ENCODE results near the gene C3orf85.
"Not testable (repeated sequence)": the region's sequence is repeated elsewhere in the genome, so short reads cannot be mapped to it uniquely, and the experiment has no call there.

C3orf85 gene

DNA sequence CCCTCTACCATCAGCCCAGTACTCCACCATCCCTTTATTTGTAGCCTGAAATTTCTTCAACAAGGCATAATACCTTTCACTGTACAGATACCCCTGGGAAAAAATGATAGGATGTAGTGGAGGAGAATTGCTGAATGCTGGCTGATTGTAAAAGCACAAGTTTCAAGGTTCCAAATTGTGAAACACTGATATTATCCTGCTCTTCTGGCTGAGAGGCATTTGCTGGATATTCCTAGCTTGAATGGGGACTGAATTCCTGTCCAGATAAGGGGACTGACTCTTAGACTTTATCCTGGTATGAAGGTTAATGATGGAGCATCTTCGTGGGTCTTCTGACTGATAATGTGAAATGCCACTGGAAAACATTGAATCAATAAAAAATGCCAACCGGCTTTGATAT is 9.0 kb upstream of the C3orf85 start:
- no peaks in the 10 kb centered on the region for H3K27me3 Mint-ChIP-seq
- DNase-seq, result no peak
- H3K36me3 Mint-ChIP-seq, result no peaks in the 10 kb centered on the region
- no peaks in the 10 kb centered on the region for H3K9me3 Mint-ChIP-seq
- no peak overlapping the region for H3K27ac Mint-ChIP-seq
- H3K4me3 Mint-ChIP-seq, result no peak overlapping the region
- CTCF ChIA-PET, result no interaction called here
- no peaks in the 10 kb centered on the region for H3K4me1 Mint-ChIP-seq

DNA sequence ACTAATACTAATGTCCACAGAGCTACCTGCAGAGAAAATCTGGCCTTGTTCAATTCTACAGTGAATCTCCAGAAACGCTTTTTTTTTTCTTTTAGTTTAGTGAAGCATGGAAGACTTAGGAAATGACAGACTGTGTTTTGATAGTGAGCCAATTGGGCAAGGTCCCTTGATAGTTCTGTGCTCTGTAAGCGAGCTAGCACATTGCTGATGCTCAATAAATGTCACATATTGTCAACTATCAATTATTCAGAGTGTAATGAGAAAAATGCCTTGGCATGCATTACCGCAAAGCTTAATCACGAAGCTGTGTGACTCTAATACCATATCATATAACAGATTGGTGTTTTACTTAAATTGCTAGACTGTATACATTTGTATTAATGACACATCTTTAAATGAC is 5.2 kb upstream of the C3orf85 start:
- no peak overlapping the region for H3K4me3 Mint-ChIP-seq
- DNase-seq, result no peak
- no peaks in the 10 kb centered on the region for H3K4me1 Mint-ChIP-seq
- H3K27ac Mint-ChIP-seq, result no peak overlapping the region
- H3K36me3 Mint-ChIP-seq, result no peaks in the 10 kb centered on the region
- H3K27me3 Mint-ChIP-seq, result no peaks in the 10 kb centered on the region
- CTCF ChIA-PET, result no interaction called here
- no peaks in the 10 kb centered on the region for H3K9me3 Mint-ChIP-seq

- H3K27me3 Mint-ChIP-seq, result no peaks in the 10 kb centered on the region
- H3K27ac Mint-ChIP-seq, result no peak overlapping the region
- no peaks in the 10 kb centered on the region for H3K36me3 Mint-ChIP-seq
- no peaks in the 10 kb centered on the region for H3K9me3 Mint-ChIP-seq
- no peaks in the 10 kb centered on the region for H3K4me1 Mint-ChIP-seq
- H3K4me3 Mint-ChIP-seq, result no peak overlapping the region
- no peak for DNase-seq
- CTCF ChIA-PET, result no interaction called here
These were observed 3.6 kb upstream of the C3orf85 start for GRCh38 chr3:109132801-109133473.

DNA sequence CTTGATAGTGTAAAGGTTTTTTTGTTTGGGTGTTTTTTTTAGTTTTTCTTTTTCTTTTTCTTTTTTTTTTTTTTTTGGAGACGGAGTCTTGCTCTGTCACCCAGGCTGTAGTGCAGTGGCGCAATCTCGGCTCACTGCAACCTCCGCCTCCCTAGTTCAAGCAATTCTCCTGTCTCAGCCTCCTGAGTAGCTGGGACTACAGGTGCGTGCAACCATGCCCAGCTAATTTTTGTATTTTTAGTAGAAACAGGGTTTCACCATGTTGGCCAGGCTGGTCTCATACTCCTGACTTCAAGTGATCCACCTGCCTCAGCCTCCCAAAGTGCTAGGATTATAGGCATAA is 3.1 kb upstream of the C3orf85 start:
- H3K27me3 Mint-ChIP-seq, H3K4me1 Mint-ChIP-seq, CTCF ChIA-PET, H3K4me3 Mint-ChIP-seq, DNase-seq, H3K9me3 Mint-ChIP-seq, H3K36me3 Mint-ChIP-seq, H3K27ac Mint-ChIP-seq: not testable (repeated sequence)

GRCh38 chr3:109137761-109138160 is 1.2 kb downstream of the C3orf85 start:
- Mint-ChIP-seq H3K27me3 (no peaks in the 10 kb centered on the region), H3K4me1 (no peaks in the 10 kb centered on the region), H3K9me3 (no peaks in the 10 kb centered on the region), H3K4me3 (no peak overlapping the region), H3K36me3 (no peaks in the 10 kb centered on the region), H3K27ac (no peak overlapping the region)
- CTCF ChIA-PET, result no interaction called here
- DNase-seq, result no peak

DNA sequence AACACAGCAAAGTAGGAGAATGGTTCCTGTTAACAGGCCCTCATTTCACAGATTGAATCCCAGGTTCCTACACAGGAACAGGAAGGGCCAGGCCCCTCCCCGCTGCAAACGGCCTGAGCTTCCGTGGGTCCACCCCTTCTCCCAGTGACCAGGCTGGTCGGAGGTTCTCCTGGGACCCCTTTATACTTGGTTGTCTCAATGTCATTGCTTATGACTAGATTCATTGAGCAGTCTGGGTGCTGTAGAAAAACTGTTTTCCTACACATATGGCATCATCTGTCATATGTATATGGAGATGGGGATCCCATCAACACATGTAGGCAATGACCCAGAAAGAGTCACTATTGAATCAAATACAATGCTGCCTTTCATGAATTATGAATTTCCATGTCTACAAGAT is 3.8 kb downstream of the C3orf85 start:
- DNase-seq, result no peak
- Mint-ChIP-seq H3K27ac (no peak overlapping the region), H3K27me3 (no peaks in the 10 kb centered on the region), H3K36me3 (no peaks in the 10 kb centered on the region), H3K9me3 (no peaks in the 10 kb centered on the region), H3K4me3 (no peak overlapping the region), H3K4me1 (no peaks in the 10 kb centered on the region)
- CTCF ChIA-PET, result interaction anchor here (0.9 kb wide), 1 partner anchor 23 kb away, joined by 3 read pairs; no protein-coding TSS in a partner anchor

- CTCF ChIA-PET, result no interaction called here
- DNase-seq, result no peak
- H3K27ac Mint-ChIP-seq, result no peak overlapping the region
- H3K4me1 Mint-ChIP-seq, result no peaks in the 10 kb centered on the region
- H3K9me3 Mint-ChIP-seq, result no peaks in the 10 kb centered on the region
- no peaks in the 10 kb centered on the region for H3K36me3 Mint-ChIP-seq
- no peak overlapping the region for H3K4me3 Mint-ChIP-seq
- no peaks in the 10 kb centered on the region for H3K27me3 Mint-ChIP-seq
These were observed 7.1 kb downstream of the C3orf85 start for GRCh38 chr3:109143646-109144045.

- Mint-ChIP-seq H3K27me3 (no peaks in the 10 kb centered on the region), H3K36me3 (no peaks in the 10 kb centered on the region), H3K4me1 (no peaks in the 10 kb centered on the region), H3K27ac (no peak overlapping the region), H3K4me3 (no peak overlapping the region), H3K9me3 (no peaks in the 10 kb centered on the region)
- CTCF ChIA-PET, result no interaction called here
- no peak for DNase-seq
These were observed 12.6 kb downstream of the C3orf85 start for GRCh38 chr3:109149078-109149477.

GRCh38 chr3:109152320-109152719 is 15.8 kb downstream of the C3orf85 start:
- CTCF ChIA-PET, result no interaction called here
- no peak for DNase-seq
- Mint-ChIP-seq H3K27ac (no peak overlapping the region), H3K27me3 (peaks cover 3% of the 10 kb centered on the region), H3K4me3 (no peak overlapping the region), H3K36me3 (no peaks in the 10 kb centered on the region), H3K9me3 (no peaks in the 10 kb centered on the region), H3K4me1 (no peaks in the 10 kb centered on the region)

GRCh38 chr3:109154979-109155378 is 18.5 kb downstream of the C3orf85 start:
- H3K27me3 Mint-ChIP-seq, result peaks cover 3% of the 10 kb centered on the region
- no peaks in the 10 kb centered on the region for H3K4me1 Mint-ChIP-seq
- H3K4me3 Mint-ChIP-seq, result no peak overlapping the region
- no peaks in the 10 kb centered on the region for H3K36me3 Mint-ChIP-seq
- no peaks in the 10 kb centered on the region for H3K9me3 Mint-ChIP-seq
- H3K27ac Mint-ChIP-seq, result no peak overlapping the region
- no peak for DNase-seq
- CTCF ChIA-PET, result no interaction called here

- H3K4me3 Mint-ChIP-seq, result no peak overlapping the region
- no peaks in the 10 kb centered on the region for H3K36me3 Mint-ChIP-seq
- DNase-seq, result no peak
- no peaks in the 10 kb centered on the region for H3K4me1 Mint-ChIP-seq
- H3K27ac Mint-ChIP-seq, result no peak overlapping the region
- CTCF ChIA-PET, result no interaction called here
- H3K27me3 Mint-ChIP-seq, result peaks cover 3% of the 10 kb centered on the region
- no peaks in the 10 kb centered on the region for H3K9me3 Mint-ChIP-seq
These were observed 19.3 kb downstream of the C3orf85 start for GRCh38 chr3:109155828-109156227.

DNA sequence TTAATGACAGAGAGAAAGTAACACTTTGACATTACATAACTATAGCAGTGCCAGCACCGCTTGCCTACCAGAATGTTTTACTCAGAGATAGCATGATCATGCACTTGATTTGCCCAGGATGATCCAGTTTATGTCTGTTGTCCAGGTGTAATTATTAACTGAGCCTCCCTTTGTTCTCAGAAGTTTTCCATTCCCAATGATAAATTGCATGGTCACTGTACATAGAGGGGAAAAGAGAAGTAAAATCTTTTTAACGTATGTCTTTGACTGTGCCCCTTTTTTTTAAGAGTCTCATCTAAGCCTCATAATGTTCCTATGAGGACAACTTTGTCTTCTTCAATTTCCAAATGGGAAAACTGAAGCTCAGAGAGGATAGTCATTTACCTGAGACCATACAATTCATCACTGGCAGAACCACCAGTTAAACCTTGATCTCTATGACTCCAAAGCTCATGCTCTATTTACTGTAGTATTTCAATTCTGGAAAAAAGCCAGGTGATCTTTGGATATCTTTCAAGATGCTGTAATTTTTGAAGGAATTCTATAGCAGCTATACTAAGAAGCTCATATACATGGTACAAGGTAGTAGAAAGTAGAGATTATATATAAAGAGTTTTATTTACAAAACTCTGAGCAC is 25.1 kb downstream of the C3orf85 start:
- Mint-ChIP-seq H3K36me3 (no peaks in the 10 kb centered on the region), H3K27ac (no peak overlapping the region), H3K4me3 (no peak overlapping the region), H3K9me3 (no peaks in the 10 kb centered on the region), H3K4me1 (no peaks in the 10 kb centered on the region), H3K27me3 (peaks cover 3% of the 10 kb centered on the region)
- no peak for DNase-seq
- CTCF ChIA-PET, result no interaction called here

- H3K9me3 Mint-ChIP-seq, result no peaks in the 10 kb centered on the region
- H3K27me3 Mint-ChIP-seq, result no peaks in the 10 kb centered on the region
- CTCF ChIA-PET, result no interaction called here
- no peaks in the 10 kb centered on the region for H3K4me1 Mint-ChIP-seq
- no peak for DNase-seq
- H3K27ac Mint-ChIP-seq, result no peak overlapping the region
- no peaks in the 10 kb centered on the region for H3K36me3 Mint-ChIP-seq
- no peak overlapping the region for H3K4me3 Mint-ChIP-seq
These were observed 29.4 kb downstream of the C3orf85 start for GRCh38 chr3:109165905-109166304.

GRCh38 chr3:109171479-109171878 is 35.0 kb downstream of the C3orf85 start:
- Mint-ChIP-seq H3K4me1 (no peaks in the 10 kb centered on the region), H3K27ac (no peak overlapping the region), H3K36me3 (no peaks in the 10 kb centered on the region), H3K27me3 (no peaks in the 10 kb centered on the region), H3K4me3 (no peak overlapping the region), H3K9me3 (no peaks in the 10 kb centered on the region)
- no peak for DNase-seq
- CTCF ChIA-PET, result no interaction called here

- CTCF ChIA-PET, result interaction anchor here (0.7 kb wide), 1 partner anchor 688 kb away, joined by 4 read pairs; no protein-coding TSS in a partner anchor
- Mint-ChIP-seq H3K36me3 (no peaks in the 10 kb centered on the region), H3K9me3 (no peaks in the 10 kb centered on the region), H3K4me3 (no peak overlapping the region), H3K4me1 (no peaks in the 10 kb centered on the region), H3K27ac (no peak overlapping the region), H3K27me3 (no peaks in the 10 kb centered on the region)
- no peak for DNase-seq
These were observed 38.9 kb downstream of the C3orf85 start for GRCh38 chr3:109175411-109175810.
